Lower leg skin (tissue), 4 donors: Measurements from ENCODE around the gene ITPKC. TPM values are rescaled to one million over a fixed set of nuclear protein-coding genes. Genes with fewer than 3 reads are reported as not detected.
A peak's percentile ranks its signal among the peaks of the same experiment; 100 is the strongest.
"Not testable (repeated sequence)": the region's sequence is repeated elsewhere in the genome, so short reads cannot be mapped to it uniquely, and the experiment has no call there.

Source experiments
- DNase-seq, 2 donors: peaks; one replicate each; pipeline ENCODE4 v3.0.0-alpha.2; 2019; ENCODE audit warnings: low spot score in 2 of 2
- H3K4me3 ChIP-seq: fragments of 200-600 bp; sonication (generic); 2 replicates; pipeline ENCODE4 v1.5.1; 2017; ENCODE audit warnings: mild to moderate bottlenecking, low read depth; ENCODE audit not compliant: poor library complexity, severe bottlenecking
- CTCF ChIP-seq, 3 donors: fragments of 450-650 bp; IDR thresholded peaks; one replicate each; pipeline ENCODE4 v1.5.1; 2016; ENCODE audit warnings: antibody characterized with exemption in 3 of 3, mild to moderate bottlenecking in 3 of 3, moderate library complexity in 2 of 3
- POLR2A ChIP-seq, 2 donors: fragments of 450-650 bp; IDR thresholded peaks; one replicate each; pipeline ENCODE4 v1.6.1; 2016 to 2017; ENCODE audit warnings: antibody characterized with exemption in 2 of 2, mild to moderate bottlenecking in 1 of 2, moderate library complexity in 1 of 2
- WGBS, 2 donors: methylation state at CpG; one replicate each; pipeline ENCODE4 v1.1.5; 2018; 5-methylcytosine and 5-hydroxymethylcytosine counted together
- intact Hi-C: fragments of 100-400 bp; cut with DNase I; formaldehyde crosslinking; loops from one replicate; pipeline ENCODE4 v1.15.0; 2023; ENCODE audit warnings: low total_unique reads
- total RNA-seq, 4 donors: library from RNA; depleted of rRNA; stranded (reverse); fragments of >200 nt; gene quantifications; one replicate each; pipeline ENCODE4 v1.1.0, GENCODE V29; 2016

ITPKC gene
- total RNA-seq, 4 donors from 2014 or later: 83.1 to 104 (median 93.6) TPM

DNA sequence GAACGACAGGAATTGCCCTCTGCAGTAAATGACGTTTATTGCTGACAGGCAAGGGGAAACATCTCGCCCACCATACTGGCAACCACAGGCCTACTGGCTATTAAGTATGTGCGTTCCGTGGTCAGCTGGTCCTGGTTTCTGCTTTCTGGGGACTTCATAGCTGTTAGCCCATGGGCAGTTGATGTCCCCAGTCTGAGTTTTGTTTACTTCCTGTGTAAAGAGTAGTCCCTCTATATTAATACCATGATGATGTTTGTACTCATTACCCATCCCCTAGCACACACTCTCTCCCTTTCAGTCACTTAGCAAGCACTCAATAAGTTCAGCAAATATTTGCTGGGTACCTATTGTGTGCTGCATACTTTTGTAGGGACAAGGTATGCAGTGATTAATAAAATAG, 52.0 kb downstream of the ITPKC start:
- DNase-seq: no peak
- H3K4me3 ChIP-seq: no peak overlapping the region
- TF ChIP-seq CTCF (IDR thresholded peaks at IDR 0.05) (no peak), POLR2A (IDR thresholded peaks at IDR 0.05) (no peak)
- intact Hi-C loops: no loop called here
- 66 to 71% methylated on average over 5 of the region's 5 CpGs for WGBS, 2 donors

- intact Hi-C loops, H3K4me3 ChIP-seq, DNase-seq: not testable (repeated sequence)
- WGBS, 2 donors: 95 to 97% methylated on average over 10 of the region's 10 CpGs
Measured at GRCh38 chr19:40771101-40771862, 54.4 kb downstream of the ITPKC start.

DNA sequence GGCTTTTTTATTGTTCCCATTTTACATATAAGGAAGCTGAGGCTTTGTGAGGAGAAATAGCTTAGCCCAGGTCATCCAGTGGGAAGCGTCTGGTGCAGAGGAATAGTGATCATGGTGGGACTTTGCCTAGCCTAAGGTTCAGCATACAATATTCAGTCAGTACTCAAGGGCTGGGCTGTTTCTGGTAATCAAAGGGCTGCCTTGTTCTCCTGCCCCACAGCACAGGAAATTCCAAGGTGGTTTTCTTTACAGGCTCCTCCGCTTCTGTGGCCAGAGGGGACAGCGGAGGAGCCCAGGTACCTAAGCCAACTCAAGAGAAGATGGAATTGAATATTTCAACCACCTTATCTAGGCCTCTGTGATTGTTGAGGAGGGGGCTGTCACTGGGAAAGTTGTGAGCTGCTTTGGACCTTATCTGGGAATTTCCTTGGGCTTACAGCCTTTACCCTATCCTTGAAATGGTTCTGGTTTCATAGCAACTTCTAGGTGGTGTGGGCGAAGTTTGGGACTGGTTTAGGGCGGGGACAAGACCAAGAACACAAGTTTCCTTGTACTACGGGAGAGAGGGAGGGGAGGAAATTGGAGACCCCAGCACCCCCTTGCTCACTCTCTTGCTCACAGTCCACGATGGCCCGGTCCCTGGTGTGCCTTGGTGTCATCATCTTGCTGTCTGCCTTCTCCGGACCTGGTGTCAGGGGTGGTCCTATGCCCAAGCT, 58.2 kb downstream of the ITPKC start, which contains the start of gene MIA:
TSS of gene MIA (plus strand) at position 606 of the 716 bp plus-strand sequence. CDS start at position 628, 22 bp downstream.
- H3K4me3 ChIP-seq: no peak within 1 kb of the TSS
- TF ChIP-seq CTCF (IDR thresholded peaks at IDR 0.05) (no peak), POLR2A (IDR thresholded peaks at IDR 0.05) (no peak)
- intact Hi-C loops: no loop called here
- WGBS, 2 donors: 66 to 74% methylated on average over 8 to 9 of the region's 9 CpGs
- DNase-seq: no peak

GRCh38 chr19:40775632-40776022, 58.7 kb downstream of the ITPKC start:
- no peak for DNase-seq
- H3K4me3 ChIP-seq: no peak overlapping the region
- WGBS, 2 donors: 80 to 87% methylated on average over 8 to 10 of the region's 10 CpGs
- intact Hi-C loops: no loop called here
- TF ChIP-seq POLR2A (IDR thresholded peaks at IDR 0.05): no peak
- TF ChIP-seq CTCF (IDR thresholded peaks at IDR 0.05): no peak

- intact Hi-C loops: no loop called here
- no peak for DNase-seq
- no peak overlapping the region for H3K4me3 ChIP-seq
- WGBS, 2 donors: 77 to 82% methylated on average over 7 of the region's 7 CpGs
- no peak for TF ChIP-seq CTCF (IDR thresholded peaks at IDR 0.05)
- no peak for TF ChIP-seq POLR2A (IDR thresholded peaks at IDR 0.05)
Measured at GRCh38 chr19:40776364-40776763, 59.5 kb downstream of the ITPKC start.

DNA sequence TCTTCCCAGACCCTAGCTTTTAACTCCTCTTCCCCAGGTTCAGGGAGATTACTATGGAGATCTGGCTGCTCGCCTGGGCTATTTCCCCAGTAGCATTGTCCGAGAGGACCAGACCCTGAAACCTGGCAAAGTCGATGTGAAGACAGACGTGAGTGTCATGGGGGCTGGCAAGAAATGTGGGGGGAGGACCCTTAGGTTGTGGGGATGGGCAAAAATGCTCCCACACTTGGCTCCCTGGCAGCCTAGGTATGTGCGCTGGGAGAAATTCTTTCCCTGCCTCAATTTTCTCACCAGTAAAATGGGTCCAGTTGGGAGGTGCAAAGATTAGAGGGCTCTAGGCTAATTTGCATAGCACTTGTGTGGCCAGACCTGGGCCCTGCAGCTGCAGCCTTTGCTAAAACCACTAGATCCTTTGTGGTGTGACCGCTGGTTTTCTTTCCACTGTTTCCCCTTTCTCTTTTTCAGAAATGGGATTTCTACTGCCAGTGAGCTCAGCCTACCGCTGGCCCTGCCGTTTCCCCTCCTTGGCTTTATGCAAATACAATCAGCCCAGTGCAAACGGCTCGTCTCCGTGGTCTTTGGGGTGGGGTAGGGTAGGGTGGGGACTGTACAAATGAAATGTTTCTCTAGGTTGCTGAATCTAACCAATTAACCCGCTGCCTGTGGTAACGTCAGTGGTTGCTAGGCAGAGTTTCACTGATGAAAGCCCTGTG, 60.2 kb downstream of the ITPKC start:
- H3K4me3 ChIP-seq: peak overlapping the region; percentile 54
- TF ChIP-seq POLR2A (IDR thresholded peaks at IDR 0.05) (no peak), CTCF (IDR thresholded peaks at IDR 0.05) (no peak)
- peak; percentile 96 to 98 for DNase-seq
- intact Hi-C loops: no loop called here
- 13 to 16% methylated on average over 13 of the region's 13 CpGs for WGBS, 2 donors
